SJSA1 (cell line): ENCODE data around the gene MAP3K14. TPM values are rescaled to one million over a fixed set of nuclear protein-coding genes. Genes with fewer than 3 reads are reported as not detected.
A peak's percentile ranks its signal among the peaks of the same experiment; 100 is the strongest.

Experiments used
- DNase-seq, 2 experiments: peaks; one replicate each; pipeline ENCODE4 v3.0.0-alpha.2; 2015 to 2020; ENCODE audit warnings: low spot score in 2 of 2, low read depth in 1 of 2
- H3K27ac ChIP-seq: fragments of 250-450 bp; sonication (Bioruptor Pico); 2 replicates; pipeline ENCODE4 v1.5.1; 2020; ENCODE audit warnings: mild to moderate bottlenecking, moderate library complexity
- H3K27me3 ChIP-seq: fragments of 250-450 bp; sonication (Bioruptor Pico); replicated peaks from 2 replicates; pipeline ENCODE4 v1.5.1; 2020; ENCODE audit warnings: mild to moderate bottlenecking, moderate library complexity
- H3K36me3 ChIP-seq: fragments of 250-450 bp; sonication (Bioruptor Pico); 2 replicates; pipeline ENCODE4 v1.5.1; 2020; ENCODE audit warnings: mild to moderate bottlenecking
- H3K4me1 ChIP-seq: fragments of 250-450 bp; sonication (Bioruptor Pico); replicated peaks from 2 replicates; pipeline ENCODE4 v1.6.1; 2021; ENCODE audit warnings: mild to moderate bottlenecking
- H3K4me3 ChIP-seq: fragments of 250-450 bp; sonication (Bioruptor Pico); 2 replicates; pipeline ENCODE4 v1.5.1; 2020; ENCODE audit warnings: mild to moderate bottlenecking
- H3K9me3 ChIP-seq: fragments of 250-450 bp; sonication (Bioruptor Pico); replicated peaks from 2 replicates; pipeline ENCODE4 v1.5.1; 2020; ENCODE audit warnings: mild to moderate bottlenecking
- total RNA-seq: library from RNA; depleted of rRNA; stranded (reverse); fragments of >200 nt; shearing (Covaris generic); gene quantifications from 2 replicates; pipeline ENCODE4 v1.2.3, GENCODE V29; 2014; rRNA removed

Gene MAP3K14
- total RNA-seq, 1 experiment from 2014 or later, result 5.5 TPM

- H3K4me3 ChIP-seq, result no peak overlapping the region
- H3K4me1 ChIP-seq, result peaks cover 12% of the 10 kb centered on the region
- DNase-seq, result peak; percentile 68 to 87
Observed at GRCh38 chr17:45218895-45219661, 97.7 kb downstream of the MAP3K14 start.

More at GRCh38 chr17:45218895-45219661, 97.7 kb downstream of the MAP3K14 start:
- Histone ChIP-seq H3K27ac (no peak overlapping the region), H3K9me3 (no peaks in the 10 kb centered on the region), H3K27me3 (peaks cover 38% of the 10 kb centered on the region), H3K36me3 (no peaks in the 10 kb centered on the region)

Other genes with a start within 250 kb of the MAP3K14 start
- 17.5 and 92.5 TPM in 2 replicates for gene PLCD3, start 184.5 kb downstream of the MAP3K14 start, total RNA-seq
- gene ACBD4, start 181.3 kb downstream of the MAP3K14 start, total RNA-seq, result 0.89 and 1.6 TPM in 2 replicates
- 7.2 and 7.3 TPM in 2 replicates for gene HEXIM1, start 168.5 kb downstream of the MAP3K14 start, total RNA-seq
- 8.0 and 10.0 TPM in 2 replicates for gene HEXIM2, start 155.1 kb downstream of the MAP3K14 start, total RNA-seq
- gene FMNL1, start 95.1 kb downstream of the MAP3K14 start, total RNA-seq, result not detected in 2 replicates
- not detected in 2 replicates for gene SPATA32, start 54.9 kb downstream of the MAP3K14 start, total RNA-seq
- 0.53 TPM in 1 of 2 replicates, not detected in the other for gene ARHGAP27, start 115.8 kb upstream of the MAP3K14 start, total RNA-seq
- 8.8 and 16.4 TPM in 2 replicates for gene PLEKHM1, start 173.7 kb upstream of the MAP3K14 start, total RNA-seq